OCI-LY7 (cell line): Measurements from ENCODE around the gene DNAH7. TPM values are rescaled to one million over a fixed set of nuclear protein-coding genes. Genes with fewer than 3 reads are reported as not detected.

Source experiments
- BruUV-seq: library from RNA; stranded (reverse); fragments of 400-500 nt; replicated peaks from 2 replicates; lab custom pipeline; 2021; lab: Mats Ljungman, UMichigan
- CTCF ChIA-PET: fragments of 300-600 bp; sonication (Branson Sonifier 250); formaldehyde crosslinking; loops from one replicate; lab custom pipeline; 2022; ENCODE audit warnings: antibody characterized with exemption; ENCODE audit not compliant: unreplicated experiment; lab: Charles Lee
- POLR2A ChIA-PET: fragments of 300-600 bp; sonication (Branson Sonifier 250); formaldehyde crosslinking; loops from one replicate; lab custom pipeline; 2022; ENCODE audit warnings: antibody characterized with exemption; lab: Charles Lee
- DNase-seq: peaks from one replicate; pipeline ENCODE4 v3.0.0-alpha.2; 2015; ENCODE audit warnings: low spot score
- H2AFZ ChIP-seq: fragments of 200-600 bp; sonication (generic), shearing (Covaris generic); 2 replicates; pipeline ENCODE4 v1.6.1; 2014; ENCODE audit warnings: mild to moderate bottlenecking, antibody characterized with exemption, low read length, moderate library complexity
- H3K27ac ChIP-seq: fragments of 200-600 bp; sonication (generic); 2 replicates; pipeline ENCODE4 v1.5.1; 2014; ENCODE audit warnings: mixed run types, low read depth, mild to moderate bottlenecking, moderate library complexity, low read length, inconsistent platforms; ENCODE audit not compliant: poor library complexity, severe bottlenecking
- H3K36me3 ChIP-seq: fragments of 200-600 bp; sonication (generic); 2 replicates; pipeline ENCODE4 v1.6.1; 2014; ENCODE audit warnings: mild to moderate bottlenecking, antibody characterized with exemption, low read length, moderate library complexity, mixed read lengths; ENCODE audit not compliant: insufficient read depth
- H3K4me1 ChIP-seq: fragments of 200-600 bp; sonication (generic); 2 replicates; pipeline ENCODE4 v1.5.1; 2014; ENCODE audit warnings: mild to moderate bottlenecking, low read length; ENCODE audit not compliant: insufficient read depth, poor library complexity, severe bottlenecking
- H3K4me2 ChIP-seq: fragments of 200-600 bp; sonication (generic); 2 replicates; pipeline ENCODE4 v1.6.1; 2014; ENCODE audit warnings: mild to moderate bottlenecking, low read length
- H3K4me3 ChIP-seq: fragments of 200-600 bp; sonication (generic); 2 replicates; pipeline ENCODE4 v1.5.1; 2014; ENCODE audit warnings: mild to moderate bottlenecking, low read depth, low read length; ENCODE audit not compliant: poor library complexity, severe bottlenecking
- H3K79me2 ChIP-seq: fragments of 200-600 bp; sonication (generic); 2 replicates; pipeline ENCODE4 v1.6.1; 2016; ENCODE audit warnings: low read depth, mild to moderate bottlenecking, low read length, moderate library complexity, mixed read lengths; ENCODE audit not compliant: insufficient read depth
- H3K9me2 ChIP-seq: fragments of 200-600 bp; sonication (generic); 2 replicates; pipeline ENCODE4 v1.6.1; 2016; ENCODE audit warnings: mild to moderate bottlenecking, low read length, mixed read lengths; ENCODE audit not compliant: insufficient read depth
- H3K9me3 ChIP-seq: fragments of 200-600 bp; sonication (generic); 2 replicates; pipeline ENCODE4 v1.6.1; 2014; ENCODE audit warnings: mild to moderate bottlenecking, mixed run types, low read length, mixed read lengths
- H4K20me1 ChIP-seq: fragments of 200-600 bp; sonication (generic); 2 replicates; pipeline ENCODE4 v1.6.1; 2014; ENCODE audit warnings: mild to moderate bottlenecking, antibody characterized with exemption, low read length, moderate library complexity, mixed read lengths; ENCODE audit not compliant: insufficient read depth
- EZH2phosphoT487 ChIP-seq: fragments of 200-600 bp; sonication (generic); IDR thresholded peaks from 2 replicates; pipeline ENCODE4 v1.6.1; 2018; ENCODE audit warnings: low read depth, borderline replicate concordance, mild to moderate bottlenecking, mixed run types, antibody characterized with exemption, low read length, moderate library complexity, mixed read lengths
- intact Hi-C: fragments of 100-400 bp; cut with micrococcal nuclease; formaldehyde crosslinking; loops from one replicate; pipeline ENCODE4 v1.10.0; 2022; ENCODE audit not compliant: unreplicated experiment
- total RNA-seq, 2 experiments: library from RNA; depleted of rRNA in 1 of 2; stranded (reverse); fragments of >200 nt in 1 of 2; shearing (Covaris generic) in 1 of 2; gene quantifications; 2 replicates each; pipeline ENCODE4 v1.2.3, GENCODE V29; 2014 to 2022
- TF ChIP-seq, protein P1 (sequence below): fragments of 200-600 bp; sonication (generic); conservative IDR thresholded peaks from 2 replicates; pipeline ENCODE4 v1.5.1; 2014; ENCODE audit warnings: mild to moderate bottlenecking, antibody characterized with exemption, low read length, moderate library complexity, mixed read lengths

The DNAH7 gene
- total RNA-seq, 2 experiments from 2014 or later, result not detected

DNA sequence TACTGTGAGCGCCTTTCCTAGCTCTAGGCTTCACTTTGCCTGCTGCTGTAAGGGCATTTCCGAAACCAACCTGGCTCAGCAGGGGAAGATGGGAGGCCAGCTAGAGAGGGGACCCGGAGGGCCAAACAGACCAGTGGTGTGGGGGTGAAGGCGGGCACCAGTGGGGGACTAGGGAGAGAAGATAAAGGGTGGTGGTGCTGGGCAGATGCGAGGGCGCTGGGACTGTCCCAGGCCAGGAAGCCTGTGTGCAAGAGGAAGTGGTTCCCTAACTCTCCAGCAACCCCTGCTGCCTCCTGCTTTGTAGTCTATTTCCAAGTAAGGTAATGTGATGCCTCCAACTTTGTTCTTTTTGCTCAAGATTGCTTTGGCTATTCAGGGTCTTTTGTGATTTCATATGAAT lies 73.1 kb downstream of the DNAH7 start:
- H3K4me2 ChIP-seq, result no peak overlapping the region
- BruUV-seq, result no TSS peak
- no peaks in the 10 kb centered on the region for H4K20me1 ChIP-seq
- no peak for DNase-seq
- H3K9me3 ChIP-seq, result no peaks in the 10 kb centered on the region
- no peaks in the 10 kb centered on the region for H3K4me1 ChIP-seq
- ChIA-PET CTCF (no interaction called here), POLR2A (interaction anchor here (3.0 kb wide), 1 partner anchor 11 kb away, joined by 8 read pairs; no protein-coding TSS in a partner anchor)
- TF ChIP-seq, protein P1, sequence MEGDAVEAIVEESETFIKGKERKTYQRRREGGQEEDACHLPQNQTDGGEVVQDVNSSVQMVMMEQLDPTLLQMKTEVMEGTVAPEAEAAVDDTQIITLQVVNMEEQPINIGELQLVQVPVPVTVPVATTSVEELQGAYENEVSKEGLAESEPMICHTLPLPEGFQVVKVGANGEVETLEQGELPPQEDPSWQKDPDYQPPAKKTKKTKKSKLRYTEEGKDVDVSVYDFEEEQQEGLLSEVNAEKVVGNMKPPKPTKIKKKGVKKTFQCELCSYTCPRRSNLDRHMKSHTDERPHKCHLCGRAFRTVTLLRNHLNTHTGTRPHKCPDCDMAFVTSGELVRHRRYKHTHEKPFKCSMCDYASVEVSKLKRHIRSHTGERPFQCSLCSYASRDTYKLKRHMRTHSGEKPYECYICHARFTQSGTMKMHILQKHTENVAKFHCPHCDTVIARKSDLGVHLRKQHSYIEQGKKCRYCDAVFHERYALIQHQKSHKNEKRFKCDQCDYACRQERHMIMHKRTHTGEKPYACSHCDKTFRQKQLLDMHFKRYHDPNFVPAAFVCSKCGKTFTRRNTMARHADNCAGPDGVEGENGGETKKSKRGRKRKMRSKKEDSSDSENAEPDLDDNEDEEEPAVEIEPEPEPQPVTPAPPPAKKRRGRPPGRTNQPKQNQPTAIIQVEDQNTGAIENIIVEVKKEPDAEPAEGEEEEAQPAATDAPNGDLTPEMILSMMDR, result no peak
- no peak for TF ChIP-seq EZH2phosphoT487
- intact Hi-C loops, result no loop called here
- H3K36me3 ChIP-seq, result no peaks in the 10 kb centered on the region
- H2AFZ ChIP-seq, result no peak overlapping the region
- H3K27ac ChIP-seq, result no peak overlapping the region
- H3K4me3 ChIP-seq, result no peak overlapping the region
- H3K9me2 ChIP-seq, result no peaks in the 10 kb centered on the region
- no peaks in the 10 kb centered on the region for H3K79me2 ChIP-seq

DNA sequence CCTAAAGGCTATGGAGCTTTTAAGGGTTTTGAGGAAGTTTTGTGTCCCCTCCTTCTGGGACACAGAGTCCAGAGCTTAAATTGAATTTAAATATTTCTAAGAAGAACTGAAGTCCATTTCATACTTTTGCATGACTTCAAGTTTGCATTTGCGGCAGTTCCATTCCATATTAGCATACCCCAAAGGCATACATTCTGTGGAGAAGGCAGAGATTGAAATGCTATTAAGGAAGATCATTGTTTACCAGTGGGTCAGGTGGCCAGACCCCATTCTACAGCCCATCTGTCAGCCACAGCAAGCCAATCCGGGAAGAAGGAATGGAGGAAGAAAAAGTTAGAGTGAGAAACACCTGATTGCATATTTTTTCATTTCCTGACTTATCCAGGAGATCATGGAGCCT lies 75.0 kb downstream of the DNAH7 start:
- Histone ChIP-seq H3K27ac (no peak overlapping the region), H3K4me2 (no peak overlapping the region), H3K9me2 (no peaks in the 10 kb centered on the region), H3K36me3 (no peaks in the 10 kb centered on the region), H4K20me1 (no peaks in the 10 kb centered on the region), H3K4me3 (no peak overlapping the region), H3K79me2 (no peaks in the 10 kb centered on the region), H2AFZ (no peak overlapping the region), H3K9me3 (no peaks in the 10 kb centered on the region), H3K4me1 (no peaks in the 10 kb centered on the region)
- BruUV-seq, result no TSS peak
- no peak for TF ChIP-seq EZH2phosphoT487
- TF ChIP-seq, protein P1, result no peak
- ChIA-PET POLR2A (interaction anchor here (3.0 kb wide), 1 partner anchor 10 kb away, joined by 8 read pairs; no protein-coding TSS in a partner anchor), CTCF (no interaction called here)
- intact Hi-C loops, result no loop called here
- no peak for DNase-seq

DNA sequence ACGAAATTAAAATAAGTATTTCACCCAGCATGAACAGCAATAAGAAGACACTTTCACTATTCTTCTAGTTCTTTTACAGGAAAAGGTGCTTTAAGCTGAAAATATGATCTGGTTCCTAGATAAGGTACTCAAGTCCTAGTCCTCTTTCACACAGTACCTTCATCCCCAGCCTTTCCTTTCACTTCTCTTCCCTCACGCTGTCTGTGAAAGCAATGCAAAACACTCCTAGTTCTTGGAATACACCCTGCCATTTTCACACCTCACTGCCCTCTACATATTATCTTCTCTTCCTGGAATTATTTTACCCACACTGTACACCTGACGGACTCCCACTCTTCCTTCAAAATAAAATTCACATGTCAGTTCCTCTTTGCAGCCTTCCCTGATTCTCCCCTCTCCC lies 82.9 kb downstream of the DNAH7 start:
- ChIA-PET CTCF (no interaction called here), POLR2A (interaction anchor here (0.6 kb wide), 1 partner anchor 497 kb away, joined by 3 read pairs; no protein-coding TSS in a partner anchor)
- no peaks in the 10 kb centered on the region for H3K79me2 ChIP-seq
- H4K20me1 ChIP-seq, result no peaks in the 10 kb centered on the region
- H3K4me3 ChIP-seq, result no peak overlapping the region
- DNase-seq, result no peak
- no peaks in the 10 kb centered on the region for H3K4me1 ChIP-seq
- BruUV-seq, result no TSS peak
- H3K36me3 ChIP-seq, result no peaks in the 10 kb centered on the region
- no peak overlapping the region for H3K4me2 ChIP-seq
- no peaks in the 10 kb centered on the region for H3K9me3 ChIP-seq
- TF ChIP-seq, protein P1, result no peak
- TF ChIP-seq EZH2phosphoT487, result no peak
- no peaks in the 10 kb centered on the region for H3K9me2 ChIP-seq
- intact Hi-C loops, result no loop called here
- H2AFZ ChIP-seq, result no peak overlapping the region
- no peak overlapping the region for H3K27ac ChIP-seq
